IPS-15b (cell line): ENCODE results near the gene SNRK.

ENCODE experiments used
- H3K27me3 ChIP-seq: one replicate; pipeline ENCODE4 v1.6.1; 2013; ENCODE audit warnings: low read length; ENCODE audit not compliant: control insufficient read depth, insufficient read depth
- H3K36me3 ChIP-seq: one replicate; pipeline ENCODE4 v1.6.1; 2013; ENCODE audit warnings: low read length; ENCODE audit not compliant: control insufficient read depth, insufficient read depth
- H3K4me1 ChIP-seq: one replicate; pipeline ENCODE4 v1.6.1; 2013; ENCODE audit warnings: mild to moderate bottlenecking, low read length; ENCODE audit not compliant: control insufficient read depth, insufficient read depth
- H3K4me3 ChIP-seq: one replicate; pipeline ENCODE4 v1.5.1; 2013; ENCODE audit warnings: low read depth, low read length
- H3K9ac ChIP-seq: one replicate; pipeline ENCODE4 v1.6.1; 2013; ENCODE audit warnings: low read depth, mild to moderate bottlenecking, low read length
- H3K9me3 ChIP-seq: one replicate; pipeline ENCODE4 v1.6.1; 2013; ENCODE audit warnings: mild to moderate bottlenecking, low read length; ENCODE audit not compliant: control insufficient read depth, insufficient read depth

SNRK gene, protein sequence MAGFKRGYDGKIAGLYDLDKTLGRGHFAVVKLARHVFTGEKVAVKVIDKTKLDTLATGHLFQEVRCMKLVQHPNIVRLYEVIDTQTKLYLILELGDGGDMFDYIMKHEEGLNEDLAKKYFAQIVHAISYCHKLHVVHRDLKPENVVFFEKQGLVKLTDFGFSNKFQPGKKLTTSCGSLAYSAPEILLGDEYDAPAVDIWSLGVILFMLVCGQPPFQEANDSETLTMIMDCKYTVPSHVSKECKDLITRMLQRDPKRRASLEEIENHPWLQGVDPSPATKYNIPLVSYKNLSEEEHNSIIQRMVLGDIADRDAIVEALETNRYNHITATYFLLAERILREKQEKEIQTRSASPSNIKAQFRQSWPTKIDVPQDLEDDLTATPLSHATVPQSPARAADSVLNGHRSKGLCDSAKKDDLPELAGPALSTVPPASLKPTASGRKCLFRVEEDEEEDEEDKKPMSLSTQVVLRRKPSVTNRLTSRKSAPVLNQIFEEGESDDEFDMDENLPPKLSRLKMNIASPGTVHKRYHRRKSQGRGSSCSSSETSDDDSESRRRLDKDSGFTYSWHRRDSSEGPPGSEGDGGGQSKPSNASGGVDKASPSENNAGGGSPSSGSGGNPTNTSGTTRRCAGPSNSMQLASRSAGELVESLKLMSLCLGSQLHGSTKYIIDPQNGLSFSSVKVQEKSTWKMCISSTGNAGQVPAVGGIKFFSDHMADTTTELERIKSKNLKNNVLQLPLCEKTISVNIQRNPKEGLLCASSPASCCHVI

DNA sequence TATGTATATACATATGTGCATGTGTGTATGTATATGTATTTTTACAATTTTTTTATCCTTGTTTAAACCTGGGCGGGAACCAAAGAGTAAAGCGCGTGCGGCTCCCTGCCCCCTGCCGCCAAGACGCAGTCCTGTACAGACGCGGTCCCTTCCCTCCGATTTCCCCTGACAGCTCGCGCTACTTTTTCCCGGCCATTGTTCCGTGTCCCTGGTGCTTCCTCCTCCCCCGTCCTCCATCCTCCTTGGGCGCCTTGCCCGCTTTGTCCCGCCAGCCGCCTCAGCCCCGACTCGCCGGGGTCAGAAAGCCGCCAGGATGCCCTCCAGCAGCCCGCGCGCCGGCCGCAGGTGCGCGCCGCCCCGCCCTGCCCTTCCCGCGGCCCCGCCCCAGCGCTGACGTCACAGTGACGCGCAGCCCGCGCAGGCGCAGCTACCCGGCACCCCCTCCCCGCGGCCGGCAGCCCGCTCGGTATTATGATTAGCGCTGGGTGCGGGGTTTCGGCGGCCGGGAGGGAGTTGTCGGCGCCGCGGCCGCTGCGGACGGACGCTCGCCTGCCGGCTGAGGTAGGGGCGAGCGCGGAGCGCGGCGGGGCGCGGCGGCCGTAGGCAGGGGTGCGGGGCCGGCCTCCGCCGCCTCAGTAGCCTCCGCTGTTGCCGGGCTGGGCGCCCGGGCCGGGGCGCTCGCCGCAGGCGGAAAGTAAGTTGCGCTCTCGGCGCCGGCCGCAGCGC, at the start of gene SNRK:
SNRK (plus strand) TSS at position 426 of the 726 bp plus-strand sequence. CDS start 16,664 bp downstream, outside the sequence.
- Histone ChIP-seq H3K9ac (peak within 1 kb of the TSS; percentile 74), H3K9me3 (no peaks in the 10 kb centered on the region), H3K4me3 (peak within 1 kb of the TSS; percentile 76), H3K36me3 (no peaks in the 10 kb centered on the region), H3K4me1 (peaks cover 6% of the 10 kb centered on the region), H3K27me3 (peaks cover 11% of the 10 kb centered on the region)

DNA sequence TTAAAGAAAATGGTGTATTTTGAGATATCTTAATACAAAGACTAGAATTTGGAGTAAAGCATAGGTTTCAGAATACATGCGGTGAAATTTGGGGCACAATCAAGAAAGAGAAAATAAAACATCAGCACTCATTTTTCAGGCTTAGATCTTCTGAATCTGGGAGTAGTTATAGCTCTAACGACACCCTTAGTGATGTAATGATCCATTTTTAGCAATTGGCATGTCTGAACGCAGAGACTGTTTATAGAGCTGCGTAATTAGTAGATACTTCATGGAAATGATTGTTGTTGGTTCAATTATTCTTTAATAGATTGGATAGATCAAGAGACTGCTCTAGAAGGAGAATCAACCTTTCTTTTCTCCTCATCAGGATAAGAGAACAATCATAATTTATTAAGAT, 47.5 kb upstream of the SNRK start:
- H3K27me3 ChIP-seq = no peaks in the 10 kb centered on the region
- H3K4me1 ChIP-seq = no peaks in the 10 kb centered on the region
- H3K4me3 ChIP-seq = no peak overlapping the region
- no peak overlapping the region for H3K9ac ChIP-seq
- H3K36me3 ChIP-seq = no peaks in the 10 kb centered on the region
- H3K9me3 ChIP-seq = peaks cover 5% of the 10 kb centered on the region

DNA sequence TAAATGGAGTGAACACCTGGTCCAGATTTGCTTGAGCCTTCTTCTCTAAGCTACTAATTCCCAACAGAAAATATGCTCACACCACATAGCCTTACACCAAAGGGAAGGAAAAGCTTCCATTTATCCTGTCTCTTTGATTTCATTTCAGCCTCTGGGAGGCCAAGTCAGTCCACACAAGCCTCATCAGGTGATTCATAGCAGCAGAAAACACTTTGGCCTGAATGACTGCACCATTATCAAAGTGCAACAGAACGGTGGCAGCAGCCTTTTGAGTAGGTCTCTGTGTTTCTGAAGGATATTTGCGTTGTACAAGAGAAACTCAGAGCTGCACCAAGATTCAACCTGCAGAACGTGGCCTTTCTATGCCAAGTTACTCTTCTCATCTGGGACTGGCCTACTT, 46.6 kb upstream of the SNRK start:
- H3K4me1 ChIP-seq = no peaks in the 10 kb centered on the region
- H3K36me3 ChIP-seq = no peaks in the 10 kb centered on the region
- H3K4me3 ChIP-seq = no peak overlapping the region
- peaks cover 5% of the 10 kb centered on the region for H3K9me3 ChIP-seq
- H3K9ac ChIP-seq = no peak overlapping the region
- no peaks in the 10 kb centered on the region for H3K27me3 ChIP-seq

DNA sequence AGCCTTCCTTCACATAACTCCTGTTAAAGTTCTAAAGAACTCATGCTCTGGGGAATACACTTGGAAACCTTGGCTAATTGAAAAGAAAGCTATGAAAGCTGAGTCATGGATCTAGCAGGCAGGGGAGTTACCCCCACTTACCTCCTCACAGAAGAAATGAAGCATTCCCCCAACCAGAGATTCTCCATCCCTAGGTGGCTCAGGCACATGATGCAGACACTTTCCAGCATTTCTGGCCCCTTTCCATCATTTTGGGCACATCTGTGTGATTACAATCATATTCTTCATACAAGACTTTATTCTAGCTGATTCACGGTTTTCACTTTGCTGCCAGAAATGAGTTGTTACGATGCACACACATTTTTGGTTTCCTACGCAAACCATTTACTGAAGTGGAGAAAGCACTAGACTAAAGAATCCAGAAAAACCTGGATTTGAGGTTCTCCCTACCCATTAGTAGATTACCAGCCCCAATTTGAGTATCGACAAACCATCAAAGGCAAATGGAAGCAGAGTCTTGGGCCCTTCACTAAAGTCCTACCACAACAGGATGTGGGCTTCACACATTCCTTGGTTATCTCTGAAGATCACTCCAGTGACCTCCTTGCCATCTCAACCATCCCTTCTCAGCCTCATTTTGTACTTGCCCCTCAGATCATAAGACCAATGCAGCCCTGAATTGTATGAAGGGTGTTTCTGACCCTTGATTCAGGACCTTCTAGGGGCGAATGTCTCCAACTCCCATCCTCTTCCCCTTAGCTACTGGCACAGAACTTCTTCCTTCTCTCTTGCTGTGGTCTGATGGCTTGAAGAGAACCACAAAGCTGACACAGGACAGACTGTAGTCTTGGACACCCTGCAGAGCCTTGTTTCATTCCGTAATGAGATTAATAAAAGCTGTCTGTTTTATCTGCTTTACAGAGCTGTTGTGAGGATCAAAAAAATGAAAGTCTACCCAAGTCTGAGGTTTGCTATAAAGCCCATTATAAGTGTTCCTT, 42.5 kb upstream of the SNRK start:
- Histone ChIP-seq H3K9ac (no peak overlapping the region), H3K27me3 (no peaks in the 10 kb centered on the region), H3K36me3 (no peaks in the 10 kb centered on the region), H3K9me3 (peaks cover 5% of the 10 kb centered on the region), H3K4me1 (no peaks in the 10 kb centered on the region), H3K4me3 (no peak overlapping the region)

DNA sequence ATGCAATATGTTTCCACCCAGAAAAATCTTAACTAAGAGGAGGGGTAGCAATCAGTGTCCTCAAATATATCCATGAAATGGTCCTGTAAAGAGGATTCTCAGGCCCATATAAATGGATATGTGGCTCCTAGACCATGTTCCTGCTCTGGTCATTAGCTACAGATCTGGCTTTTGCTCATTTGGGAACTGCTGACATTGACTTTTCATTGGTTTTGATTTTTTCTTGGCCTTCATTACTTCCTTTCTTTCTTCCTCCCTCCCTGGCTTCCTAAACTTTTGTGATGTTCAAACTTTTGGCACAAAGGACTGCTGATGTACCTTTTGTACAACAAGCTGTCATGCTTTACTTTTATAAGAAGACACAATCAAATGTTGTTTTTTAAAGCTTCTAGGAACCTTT, 41.6 kb upstream of the SNRK start:
- H3K36me3 ChIP-seq = no peaks in the 10 kb centered on the region
- no peaks in the 10 kb centered on the region for H3K4me1 ChIP-seq
- peaks cover 5% of the 10 kb centered on the region for H3K9me3 ChIP-seq
- H3K27me3 ChIP-seq = no peaks in the 10 kb centered on the region
- no peak overlapping the region for H3K9ac ChIP-seq
- no peak overlapping the region for H3K4me3 ChIP-seq

DNA sequence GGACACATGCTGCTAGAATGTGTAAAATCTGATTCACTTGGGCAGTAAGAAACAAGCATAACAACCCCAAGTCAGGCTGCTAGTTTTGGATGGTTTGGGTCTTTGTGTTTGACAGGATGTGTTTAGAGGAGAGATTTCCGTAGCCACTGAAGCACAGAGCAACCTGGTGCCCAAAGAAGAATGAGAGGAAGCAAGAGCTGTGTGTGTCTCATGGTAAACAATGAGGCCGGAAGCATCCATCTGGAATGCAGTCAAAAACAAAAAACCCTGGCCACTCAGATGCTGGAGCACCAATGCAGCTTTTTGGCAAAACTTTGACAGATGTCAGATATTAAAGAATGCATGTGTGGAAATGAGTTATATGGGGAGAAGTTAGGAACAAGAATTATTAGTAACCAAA, 39.4 kb upstream of the SNRK start:
- H3K27me3 ChIP-seq = no peaks in the 10 kb centered on the region
- peaks cover 5% of the 10 kb centered on the region for H3K4me1 ChIP-seq
- H3K9me3 ChIP-seq = peaks cover 5% of the 10 kb centered on the region
- no peak overlapping the region for H3K9ac ChIP-seq
- no peak overlapping the region for H3K4me3 ChIP-seq
- no peaks in the 10 kb centered on the region for H3K36me3 ChIP-seq

DNA sequence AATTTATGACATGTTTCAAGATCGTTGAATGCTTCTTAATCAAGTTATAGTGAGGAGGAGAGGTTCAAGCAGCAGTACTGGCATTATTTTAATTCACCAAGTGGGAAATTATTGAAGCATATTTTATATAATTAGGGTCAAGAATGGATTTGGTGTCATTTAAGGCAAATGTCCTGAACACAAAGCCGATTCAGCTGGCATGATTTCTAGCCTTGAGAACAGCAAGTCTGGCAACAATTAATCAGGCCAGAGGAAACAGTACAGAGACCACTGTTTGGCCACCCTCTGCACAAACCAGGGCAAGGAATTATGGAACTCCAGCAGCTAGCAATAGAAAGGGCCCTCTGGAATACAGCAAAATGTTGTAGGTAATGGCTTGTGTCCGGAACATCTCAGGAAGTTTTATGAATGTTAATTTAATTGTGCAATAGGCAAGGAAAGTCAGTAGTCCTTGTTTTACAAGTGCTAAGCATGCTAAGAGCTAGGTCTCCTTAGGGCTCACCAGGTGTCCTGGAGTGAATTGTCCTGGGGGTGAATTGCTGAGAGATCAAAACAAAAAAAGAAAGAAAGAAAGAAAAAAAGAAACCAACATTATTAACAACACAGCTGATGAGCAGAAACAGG, 38.7 kb upstream of the SNRK start:
- Histone ChIP-seq H3K36me3 (no peaks in the 10 kb centered on the region), H3K9ac (no peak overlapping the region), H3K4me3 (no peak overlapping the region), H3K9me3 (peaks cover 2% of the 10 kb centered on the region), H3K27me3 (no peaks in the 10 kb centered on the region), H3K4me1 (peaks cover 5% of the 10 kb centered on the region)

DNA sequence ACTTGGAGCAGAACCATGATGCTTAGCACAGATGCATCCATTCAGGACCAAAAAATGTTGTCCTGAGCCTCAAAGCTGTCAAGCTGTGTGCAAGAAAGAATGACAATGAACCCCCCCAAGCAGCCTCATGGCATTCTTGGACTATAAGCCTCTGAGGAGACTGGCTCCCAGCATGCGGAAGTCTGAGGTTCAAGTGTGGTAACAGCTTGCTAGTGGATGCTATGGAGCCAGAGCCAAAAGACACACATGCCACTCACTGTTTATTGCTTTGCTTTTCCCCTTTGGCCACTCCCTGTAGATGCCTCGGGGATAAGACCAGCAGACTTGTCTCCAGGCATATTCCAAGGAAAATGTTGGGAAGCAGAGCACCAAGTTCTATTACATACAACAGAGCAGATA, 38.2 kb upstream of the SNRK start:
- peaks cover 5% of the 10 kb centered on the region for H3K4me1 ChIP-seq
- H3K27me3 ChIP-seq = no peaks in the 10 kb centered on the region
- H3K36me3 ChIP-seq = no peaks in the 10 kb centered on the region
- no peaks in the 10 kb centered on the region for H3K9me3 ChIP-seq
- H3K9ac ChIP-seq = no peak overlapping the region
- H3K4me3 ChIP-seq = no peak overlapping the region

DNA sequence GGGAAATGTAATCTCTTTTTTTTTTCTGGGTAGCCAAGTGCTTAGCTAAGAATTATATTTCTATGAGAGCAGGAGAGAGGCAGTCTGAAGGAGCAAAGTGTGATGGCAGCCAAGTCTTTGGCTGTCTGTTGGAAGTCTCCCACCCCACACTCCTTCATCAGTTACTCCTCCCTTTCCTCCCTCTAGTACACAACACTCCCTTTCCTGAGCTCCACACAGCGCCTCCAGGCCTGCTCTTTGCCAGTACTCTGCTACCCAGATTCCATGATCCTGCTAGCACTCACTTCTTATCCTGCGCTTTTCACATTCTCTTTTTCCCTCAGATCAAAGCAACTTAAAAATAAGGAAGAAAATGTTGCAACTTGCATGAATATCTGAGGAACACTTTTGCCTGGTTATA, 37.4 kb upstream of the SNRK start:
- Histone ChIP-seq H3K4me1 (peaks cover 5% of the 10 kb centered on the region), H3K9ac (no peak overlapping the region), H3K9me3 (no peaks in the 10 kb centered on the region), H3K36me3 (no peaks in the 10 kb centered on the region), H3K4me3 (no peak overlapping the region), H3K27me3 (no peaks in the 10 kb centered on the region)

DNA sequence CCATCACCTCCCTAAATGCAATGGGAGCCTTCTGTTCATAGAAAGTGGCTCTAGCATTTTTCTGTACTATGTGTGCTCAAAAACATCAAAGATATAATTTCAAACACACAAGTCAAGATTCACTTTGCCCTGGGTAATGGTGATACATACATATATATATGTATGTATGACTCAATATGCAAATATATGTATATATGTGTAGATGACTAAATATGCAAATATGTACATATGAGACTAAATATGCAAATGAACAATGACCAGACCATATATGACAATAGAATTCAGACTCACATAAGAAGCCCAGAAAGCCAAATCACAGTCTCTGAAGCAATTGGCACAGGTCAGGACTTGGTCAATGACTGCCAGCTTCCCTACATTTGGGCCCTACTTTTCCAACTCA, 36.9 kb upstream of the SNRK start:
- Histone ChIP-seq H3K4me3 (no peak overlapping the region), H3K9me3 (no peaks in the 10 kb centered on the region), H3K36me3 (no peaks in the 10 kb centered on the region), H3K27me3 (no peaks in the 10 kb centered on the region), H3K9ac (no peak overlapping the region), H3K4me1 (peaks cover 5% of the 10 kb centered on the region)
